Measurements from ENCODE around the gene DCAF11. TPM values are rescaled to one million over a fixed set of nuclear protein-coding genes. Genes with fewer than 3 reads are reported as not detected.

DCAF11 gene
- total and polyA plus RNA-seq, 2 of the 13 experiments (the other 11 are each of a cell fraction or from before 2014, with no cell fraction given), result 150 to 257 TPM

DNA sequence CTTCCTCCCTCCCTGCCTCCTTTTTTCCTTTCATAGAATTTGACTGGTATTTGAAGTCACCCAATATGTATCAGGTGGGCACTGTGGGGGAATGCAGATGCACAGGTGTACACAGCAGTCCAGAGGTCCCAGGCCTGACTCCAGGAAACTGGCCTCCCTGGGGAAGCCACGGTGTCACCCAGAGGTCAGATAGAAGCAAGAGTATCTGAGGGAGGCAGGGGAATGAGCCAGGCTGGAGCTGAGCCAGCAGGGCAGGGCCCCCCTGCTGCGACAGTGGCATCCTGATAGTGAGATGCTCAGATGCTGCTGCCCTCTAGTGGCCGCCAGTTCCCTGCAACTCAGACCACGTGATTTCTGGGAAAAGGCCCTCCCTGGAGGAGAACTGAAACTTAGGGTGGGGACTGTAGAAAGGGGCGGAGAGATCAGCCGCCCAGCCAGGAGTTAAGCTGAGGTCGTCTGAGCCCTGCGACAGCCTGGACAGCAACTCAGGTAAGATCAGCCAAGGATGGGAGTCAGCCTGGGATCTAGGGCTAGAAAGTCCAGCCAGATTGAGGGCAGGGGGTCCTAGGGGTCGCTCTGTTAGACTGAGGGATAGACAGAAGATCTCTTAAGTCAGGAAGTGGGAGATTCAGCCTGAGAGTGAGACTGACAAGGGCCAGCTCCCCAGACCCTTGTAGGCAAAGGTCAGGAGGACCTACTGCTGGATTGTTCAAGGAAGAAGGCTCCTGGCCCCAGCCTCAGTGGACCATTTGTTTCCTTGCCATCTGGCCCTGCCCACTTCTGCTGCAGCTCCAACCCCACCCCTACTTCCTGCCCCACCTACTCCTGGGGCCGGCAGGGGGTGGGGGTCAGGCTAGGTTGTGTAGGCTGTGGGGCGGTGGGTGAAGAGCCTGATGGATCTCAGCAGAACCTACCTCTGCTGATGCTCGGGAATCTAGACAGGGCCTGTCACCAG lies 46.5 kb downstream of the DCAF11 start, which contains the start of gene IRF9 (continued):
- TF ChIP-seq, protein P1, sequence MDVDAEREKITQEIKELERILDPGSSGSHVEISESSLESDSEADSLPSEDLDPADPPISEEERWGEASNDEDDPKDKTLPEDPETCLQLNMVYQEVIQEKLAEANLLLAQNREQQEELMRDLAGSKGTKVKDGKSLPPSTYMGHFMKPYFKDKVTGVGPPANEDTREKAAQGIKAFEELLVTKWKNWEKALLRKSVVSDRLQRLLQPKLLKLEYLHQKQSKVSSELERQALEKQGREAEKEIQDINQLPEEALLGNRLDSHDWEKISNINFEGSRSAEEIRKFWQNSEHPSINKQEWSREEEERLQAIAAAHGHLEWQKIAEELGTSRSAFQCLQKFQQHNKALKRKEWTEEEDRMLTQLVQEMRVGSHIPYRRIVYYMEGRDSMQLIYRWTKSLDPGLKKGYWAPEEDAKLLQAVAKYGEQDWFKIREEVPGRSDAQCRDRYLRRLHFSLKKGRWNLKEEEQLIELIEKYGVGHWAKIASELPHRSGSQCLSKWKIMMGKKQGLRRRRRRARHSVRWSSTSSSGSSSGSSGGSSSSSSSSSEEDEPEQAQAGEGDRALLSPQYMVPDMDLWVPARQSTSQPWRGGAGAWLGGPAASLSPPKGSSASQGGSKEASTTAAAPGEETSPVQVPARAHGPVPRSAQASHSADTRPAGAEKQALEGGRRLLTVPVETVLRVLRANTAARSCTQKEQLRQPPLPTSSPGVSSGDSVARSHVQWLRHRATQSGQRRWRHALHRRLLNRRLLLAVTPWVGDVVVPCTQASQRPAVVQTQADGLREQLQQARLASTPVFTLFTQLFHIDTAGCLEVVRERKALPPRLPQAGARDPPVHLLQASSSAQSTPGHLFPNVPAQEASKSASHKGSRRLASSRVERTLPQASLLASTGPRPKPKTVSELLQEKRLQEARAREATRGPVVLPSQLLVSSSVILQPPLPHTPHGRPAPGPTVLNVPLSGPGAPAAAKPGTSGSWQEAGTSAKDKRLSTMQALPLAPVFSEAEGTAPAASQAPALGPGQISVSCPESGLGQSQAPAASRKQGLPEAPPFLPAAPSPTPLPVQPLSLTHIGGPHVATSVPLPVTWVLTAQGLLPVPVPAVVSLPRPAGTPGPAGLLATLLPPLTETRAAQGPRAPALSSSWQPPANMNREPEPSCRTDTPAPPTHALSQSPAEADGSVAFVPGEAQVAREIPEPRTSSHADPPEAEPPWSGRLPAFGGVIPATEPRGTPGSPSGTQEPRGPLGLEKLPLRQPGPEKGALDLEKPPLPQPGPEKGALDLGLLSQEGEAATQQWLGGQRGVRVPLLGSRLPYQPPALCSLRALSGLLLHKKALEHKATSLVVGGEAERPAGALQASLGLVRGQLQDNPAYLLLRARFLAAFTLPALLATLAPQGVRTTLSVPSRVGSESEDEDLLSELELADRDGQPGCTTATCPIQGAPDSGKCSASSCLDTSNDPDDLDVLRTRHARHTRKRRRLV (CRISPR knock-in tag; IDR thresholded peaks at IDR 0.05), result peak; percentile 33
- TF ChIP-seq, protein P2, sequence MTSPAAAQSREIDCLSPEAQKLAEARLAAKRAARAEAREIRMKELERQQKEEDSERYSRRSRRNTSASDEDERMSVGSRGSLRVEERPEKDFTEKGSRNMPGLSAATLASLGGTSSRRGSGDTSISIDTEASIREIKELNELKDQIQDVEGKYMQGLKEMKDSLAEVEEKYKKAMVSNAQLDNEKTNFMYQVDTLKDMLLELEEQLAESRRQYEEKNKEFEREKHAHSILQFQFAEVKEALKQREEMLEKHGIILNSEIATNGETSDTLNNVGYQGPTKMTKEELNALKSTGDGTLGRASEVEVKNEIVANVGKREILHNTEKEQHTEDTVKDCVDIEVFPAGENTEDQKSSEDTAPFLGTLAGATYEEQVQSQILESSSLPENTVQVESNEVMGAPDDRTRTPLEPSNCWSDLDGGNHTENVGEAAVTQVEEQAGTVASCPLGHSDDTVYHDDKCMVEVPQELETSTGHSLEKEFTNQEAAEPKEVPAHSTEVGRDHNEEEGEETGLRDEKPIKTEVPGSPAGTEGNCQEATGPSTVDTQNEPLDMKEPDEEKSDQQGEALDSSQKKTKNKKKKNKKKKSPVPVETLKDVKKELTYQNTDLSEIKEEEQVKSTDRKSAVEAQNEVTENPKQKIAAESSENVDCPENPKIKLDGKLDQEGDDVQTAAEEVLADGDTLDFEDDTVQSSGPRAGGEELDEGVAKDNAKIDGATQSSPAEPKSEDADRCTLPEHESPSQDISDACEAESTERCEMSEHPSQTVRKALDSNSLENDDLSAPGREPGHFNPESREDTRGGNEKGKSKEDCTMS (CRISPR knock-in tag; conservative IDR thresholded peaks at IDR 0.05), result peak; percentile 95; the same call in 1 of the 2 replicates
- TF ChIP-seq MBD4 (IDR thresholded peaks at IDR 0.05; ENCODE audit: borderline replicate concordance, low read length) (no peak), ZFX (CRISPR knock-in tag; IDR thresholded peaks at IDR 0.05; ENCODE audit: low read depth) (peak; percentile 84), ZNF292 (CRISPR knock-in tag; IDR thresholded peaks at IDR 0.05; ENCODE audit: borderline replicate concordance, low read depth) (peak; percentile 84; the same call in 1 of the 2 replicates), TEAD3 (CRISPR knock-in tag; optimal IDR thresholded peaks at IDR 0.05; ENCODE audit: borderline replicate concordance) (peak; percentile 97), MED1 (CRISPR knock-in tag; IDR thresholded peaks at IDR 0.05) (peak; percentile 98), NFRKB (IDR thresholded peaks at IDR 0.05) (no peak), ZNF761 (CRISPR knock-in tag; conservative IDR thresholded peaks at IDR 0.05) (peak; percentile 85; the same call in 1 of the 2 replicates), TGIF2 (CRISPR knock-in tag; IDR thresholded peaks at IDR 0.05) (peak; percentile 99), IRX3 (CRISPR knock-in tag; IDR thresholded peaks at IDR 0.05; ENCODE audit: borderline replicate concordance, low read depth) (no peak), ZNF891 (CRISPR knock-in tag; IDR thresholded peaks at IDR 0.05) (peak; percentile 99), YEATS2 (CRISPR knock-in tag; IDR thresholded peaks at IDR 0.05; ENCODE audit: borderline replicate concordance) (peak; percentile 98)
- TF ChIP-seq, protein P3, sequence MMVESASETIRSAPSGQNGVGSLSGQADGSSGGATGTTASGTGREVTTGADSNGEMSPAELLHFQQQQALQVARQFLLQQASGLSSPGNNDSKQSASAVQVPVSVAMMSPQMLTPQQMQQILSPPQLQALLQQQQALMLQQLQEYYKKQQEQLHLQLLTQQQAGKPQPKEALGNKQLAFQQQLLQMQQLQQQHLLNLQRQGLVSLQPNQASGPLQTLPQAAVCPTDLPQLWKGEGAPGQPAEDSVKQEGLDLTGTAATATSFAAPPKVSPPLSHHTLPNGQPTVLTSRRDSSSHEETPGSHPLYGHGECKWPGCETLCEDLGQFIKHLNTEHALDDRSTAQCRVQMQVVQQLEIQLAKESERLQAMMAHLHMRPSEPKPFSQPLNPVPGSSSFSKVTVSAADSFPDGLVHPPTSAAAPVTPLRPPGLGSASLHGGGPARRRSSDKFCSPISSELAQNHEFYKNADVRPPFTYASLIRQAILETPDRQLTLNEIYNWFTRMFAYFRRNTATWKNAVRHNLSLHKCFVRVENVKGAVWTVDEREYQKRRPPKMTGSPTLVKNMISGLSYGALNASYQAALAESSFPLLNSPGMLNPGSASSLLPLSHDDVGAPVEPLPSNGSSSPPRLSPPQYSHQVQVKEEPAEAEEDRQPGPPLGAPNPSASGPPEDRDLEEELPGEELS (CRISPR knock-in tag; IDR thresholded peaks at IDR 0.05), result peak; percentile 94
- TF ChIP-seq, protein P4, sequence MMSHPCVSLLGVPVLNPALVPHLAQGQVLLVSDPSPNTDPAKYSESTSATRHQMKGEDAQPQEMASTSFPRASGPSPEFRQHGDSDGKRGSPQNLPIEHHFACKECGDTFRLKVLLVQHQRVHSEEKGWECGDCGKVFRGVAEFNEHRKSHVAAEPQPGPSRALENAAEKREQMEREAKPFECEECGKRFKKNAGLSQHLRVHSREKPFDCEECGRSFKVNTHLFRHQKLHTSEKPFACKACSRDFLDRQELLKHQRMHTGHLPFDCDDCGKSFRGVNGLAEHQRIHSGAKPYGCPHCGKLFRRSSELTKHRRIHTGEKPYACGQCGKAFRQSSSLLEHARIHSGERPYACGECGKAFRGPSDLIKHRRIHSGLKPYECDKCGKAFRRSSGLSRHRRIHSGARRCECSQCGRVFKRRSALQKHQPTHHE (CRISPR knock-in tag; IDR thresholded peaks at IDR 0.05; ENCODE audit: borderline replicate concordance), result peak; percentile 87; the same call in 1 of the 2 replicates
- TF ChIP-seq, protein P5, sequence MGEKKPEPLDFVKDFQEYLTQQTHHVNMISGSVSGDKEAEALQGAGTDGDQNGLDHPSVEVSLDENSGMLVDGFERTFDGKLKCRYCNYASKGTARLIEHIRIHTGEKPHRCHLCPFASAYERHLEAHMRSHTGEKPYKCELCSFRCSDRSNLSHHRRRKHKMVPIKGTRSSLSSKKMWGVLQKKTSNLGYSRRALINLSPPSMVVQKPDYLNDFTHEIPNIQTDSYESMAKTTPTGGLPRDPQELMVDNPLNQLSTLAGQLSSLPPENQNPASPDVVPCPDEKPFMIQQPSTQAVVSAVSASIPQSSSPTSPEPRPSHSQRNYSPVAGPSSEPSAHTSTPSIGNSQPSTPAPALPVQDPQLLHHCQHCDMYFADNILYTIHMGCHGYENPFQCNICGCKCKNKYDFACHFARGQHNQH (CRISPR knock-in tag; IDR thresholded peaks at IDR 0.05), result peak; percentile 100
